ENCODE measurements around the gene CYP2C8.
"Not testable (repeated sequence)": the region's sequence is repeated elsewhere in the genome, so short reads cannot be mapped to it uniquely, and the experiment has no call there.

The CYP2C8 gene

DNA sequence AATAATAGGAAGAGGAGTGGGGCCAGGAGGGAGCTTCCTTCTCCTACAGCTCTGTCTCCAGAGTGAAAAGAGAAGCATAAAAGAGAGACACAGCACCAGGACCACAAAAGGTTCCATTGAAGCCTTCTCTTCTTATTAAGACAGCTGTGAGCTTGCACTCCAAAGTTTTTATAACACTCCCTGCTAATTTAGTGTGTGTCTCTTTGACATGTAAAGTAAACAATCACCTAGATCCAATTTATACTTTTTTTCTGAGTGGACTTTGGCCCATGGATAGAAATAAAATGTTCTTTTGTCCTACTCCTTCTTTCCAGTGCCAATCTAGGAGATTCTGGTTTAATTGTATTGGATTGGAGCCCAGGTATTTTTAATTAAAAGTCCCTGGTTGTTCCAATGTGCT, at the start of gene CYP2C8:
Gene CYP2C8 (minus strand): TSS at position 212 of the 400 bp plus-strand sequence. CDS start 95 bp downstream, at position 117.
- no peak for DNase-seq

DNA sequence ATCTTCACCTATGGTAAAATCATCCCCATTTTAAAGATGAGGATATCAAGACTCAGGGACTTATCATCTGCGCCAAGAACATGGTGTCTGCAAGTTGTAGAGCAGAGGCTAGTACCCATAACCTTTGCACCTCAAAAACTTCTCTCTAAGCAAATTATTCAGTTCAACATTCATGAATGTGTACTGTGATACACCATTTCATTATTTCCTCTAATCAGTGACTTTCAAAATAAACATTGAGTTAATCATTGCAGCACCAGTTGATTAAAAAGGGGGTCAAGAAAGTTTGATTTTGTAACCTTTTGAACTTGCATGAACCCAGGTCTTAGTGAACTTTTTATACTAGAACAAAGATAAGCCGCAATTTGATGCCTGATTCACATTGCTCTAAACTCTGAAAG, 47.6 kb upstream of the CYP2C8 start:
- DNase-seq: no peak

DNA sequence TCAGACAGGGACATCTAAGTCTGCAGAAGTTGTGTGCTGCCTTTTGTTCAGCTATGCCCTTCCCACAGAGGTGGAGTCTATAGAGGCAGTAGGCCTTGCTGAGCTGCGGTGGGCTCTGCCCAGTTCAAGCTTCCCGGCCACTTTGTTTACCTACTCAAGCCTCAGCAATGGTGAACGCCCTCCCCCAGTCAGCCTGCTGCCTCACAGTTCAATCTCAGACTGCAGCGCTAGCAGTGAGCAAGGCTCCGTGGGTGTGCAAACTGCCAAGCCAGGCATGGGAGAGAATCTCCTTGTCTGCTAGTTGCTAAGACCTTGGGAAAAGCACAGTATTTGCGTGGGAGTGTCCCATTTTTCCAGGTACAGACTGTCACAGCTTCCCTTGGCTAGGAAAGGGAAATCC, 41.5 kb upstream of the CYP2C8 start:
- DNase-seq: not testable (repeated sequence)

DNA sequence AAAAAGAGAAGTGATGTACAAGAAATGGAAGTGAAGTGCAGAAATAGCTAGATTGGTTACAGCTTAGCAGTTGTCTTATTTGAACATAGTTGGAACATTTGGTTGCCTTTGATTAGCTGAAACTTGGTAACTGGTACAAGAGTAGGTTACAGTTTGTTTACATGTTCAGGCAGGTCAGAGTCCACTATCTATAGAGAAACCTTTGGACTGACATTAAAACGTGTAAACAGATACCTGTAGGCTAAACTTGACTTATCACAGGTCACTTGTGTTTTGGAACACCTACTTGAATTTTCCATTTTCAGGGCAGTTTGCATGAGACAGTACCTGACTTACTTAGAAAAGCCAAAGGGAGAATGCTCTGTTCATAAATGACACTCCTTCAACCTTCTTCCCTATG, 28.5 kb upstream of the CYP2C8 start:
- no peak for DNase-seq

DNA sequence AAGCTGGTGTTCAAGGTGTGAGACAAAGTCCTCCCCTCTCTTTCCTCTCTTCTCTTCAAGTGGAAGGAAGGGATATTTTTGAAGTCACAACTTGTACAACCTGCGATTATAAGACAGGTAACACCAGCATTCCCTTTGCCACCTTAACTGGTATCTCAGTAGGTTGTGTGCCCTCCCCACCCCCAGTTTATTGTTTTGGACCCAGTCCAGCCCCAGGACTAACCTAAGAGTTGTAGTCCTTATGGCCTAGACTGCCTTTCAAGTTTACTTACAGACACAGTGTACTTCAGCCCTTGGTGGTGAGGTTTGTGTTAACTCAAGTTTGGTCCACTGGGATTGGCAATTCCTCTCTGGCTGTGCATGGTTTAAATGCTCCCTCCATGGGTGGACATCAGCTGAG, 26.8 kb upstream of the CYP2C8 start:
- DNase-seq: no peak

DNA sequence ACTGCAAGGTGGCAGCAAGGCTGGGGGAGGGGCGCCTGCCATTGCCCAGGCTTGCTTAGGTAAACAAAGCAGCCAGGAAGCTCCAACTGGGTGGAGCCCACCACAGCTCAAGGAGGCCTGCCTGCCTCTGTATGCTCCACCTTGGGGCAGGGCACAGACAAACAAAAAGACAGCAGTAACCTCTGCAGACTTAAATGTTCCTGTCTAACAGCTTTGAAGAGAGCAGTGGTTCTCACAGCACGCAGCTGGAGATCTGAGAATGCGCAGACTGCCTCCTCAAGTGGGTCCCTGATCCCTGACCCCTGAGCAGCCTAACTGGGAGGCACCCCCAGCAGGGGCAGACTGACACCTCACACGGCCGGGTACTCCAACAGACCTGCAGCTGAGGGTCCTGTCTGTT, 10.3 kb upstream of the CYP2C8 start:
- DNase-seq: not testable (repeated sequence)

DNA sequence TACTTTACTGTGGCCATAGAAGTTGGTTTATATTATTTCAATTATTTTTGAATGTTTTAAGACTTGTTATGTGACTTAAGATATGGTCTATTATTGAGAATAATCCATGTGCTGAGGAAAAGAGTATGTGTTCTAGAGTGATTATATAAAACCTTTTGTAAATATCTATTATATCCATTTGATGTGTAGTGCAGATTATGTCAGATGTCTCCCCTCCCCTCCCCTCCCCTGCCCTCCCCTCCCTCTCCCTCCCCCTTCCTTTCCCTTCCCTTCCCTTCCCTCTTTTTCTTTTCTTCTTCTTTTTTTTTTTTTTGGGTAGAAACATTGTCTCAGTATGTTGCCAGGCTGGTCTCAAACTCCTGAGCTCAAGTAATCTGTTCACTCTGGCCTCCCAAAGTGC, 8.3 kb upstream of the CYP2C8 start:
- no peak for DNase-seq

DNA sequence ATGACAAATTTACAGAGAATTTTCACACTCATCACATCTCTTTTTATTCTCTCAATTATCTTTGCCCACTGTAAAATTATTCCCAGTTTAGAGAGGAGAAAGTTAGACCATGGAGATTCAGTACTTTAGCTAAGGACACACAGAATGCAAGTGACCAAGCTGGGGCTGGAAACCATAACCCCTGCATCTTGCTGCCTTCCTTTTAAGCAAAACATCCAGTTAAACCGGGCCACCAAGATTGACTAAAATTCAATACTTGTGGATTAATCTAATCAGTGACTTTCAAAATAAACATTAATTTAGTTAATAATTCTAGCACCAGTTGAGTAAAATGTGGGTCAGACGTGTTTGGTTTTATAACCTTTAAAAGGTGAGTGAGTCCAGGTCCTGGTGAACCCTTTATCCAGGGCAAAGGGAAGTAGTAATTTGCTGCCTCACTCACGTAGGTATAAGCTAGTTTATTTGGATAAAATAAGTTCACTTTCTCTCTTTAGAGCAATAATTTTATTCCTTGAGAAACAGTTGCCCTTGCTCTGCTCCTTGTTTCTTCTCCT, 1.9 kb upstream of the CYP2C8 start:
- DNase-seq: no peak

DNA sequence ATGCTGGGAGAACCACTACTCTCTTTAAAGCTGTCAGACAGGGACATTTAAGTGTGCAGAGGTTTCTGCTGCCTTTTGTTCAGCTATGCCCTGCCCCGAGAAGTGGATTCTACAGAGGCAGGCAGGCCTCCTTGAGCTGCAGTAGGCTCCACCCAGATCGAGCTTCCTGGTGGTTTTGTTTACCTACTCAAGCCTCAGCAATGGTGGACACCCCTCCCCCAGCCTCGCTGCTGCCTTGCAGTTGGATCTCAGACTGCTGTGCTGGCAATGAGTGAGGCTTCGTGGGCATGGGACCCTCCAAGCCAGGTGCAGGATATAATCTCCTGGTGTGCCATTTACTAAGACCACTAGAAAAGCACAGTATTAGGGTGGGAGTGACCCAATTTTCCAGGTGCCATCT, 5.2 kb downstream of the CYP2C8 start:
- DNase-seq: not testable (repeated sequence)

DNA sequence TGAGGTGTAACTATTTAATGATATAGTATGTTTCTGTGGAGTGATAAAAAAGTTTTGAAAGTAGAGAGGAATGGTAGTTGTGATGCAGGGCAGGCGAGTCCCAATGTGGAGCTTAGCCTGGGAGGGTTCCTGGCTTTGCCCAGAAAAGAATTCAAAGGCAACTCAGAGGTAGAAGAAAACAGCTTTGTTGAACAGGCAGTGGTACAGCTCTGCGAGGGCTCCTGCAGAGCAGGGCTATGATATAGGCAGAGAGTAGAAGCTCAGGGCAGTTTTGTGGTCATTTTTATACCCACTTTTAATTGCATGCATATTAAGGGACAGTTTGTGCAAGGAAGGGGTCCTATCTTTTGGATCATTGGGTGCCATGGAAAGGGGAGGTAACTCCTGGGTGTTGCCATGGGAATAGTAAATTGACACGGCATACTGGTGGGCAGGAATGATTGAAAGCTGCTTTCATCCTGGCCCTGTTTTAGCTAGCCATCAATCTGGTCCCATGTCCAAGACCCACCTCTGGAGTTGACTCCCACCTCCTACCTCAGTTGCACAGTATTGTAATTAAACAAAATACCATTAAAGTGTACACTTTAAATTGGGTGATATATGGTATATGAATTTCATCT, 12.4 kb downstream of the CYP2C8 start:
- no peak for DNase-seq

DNA sequence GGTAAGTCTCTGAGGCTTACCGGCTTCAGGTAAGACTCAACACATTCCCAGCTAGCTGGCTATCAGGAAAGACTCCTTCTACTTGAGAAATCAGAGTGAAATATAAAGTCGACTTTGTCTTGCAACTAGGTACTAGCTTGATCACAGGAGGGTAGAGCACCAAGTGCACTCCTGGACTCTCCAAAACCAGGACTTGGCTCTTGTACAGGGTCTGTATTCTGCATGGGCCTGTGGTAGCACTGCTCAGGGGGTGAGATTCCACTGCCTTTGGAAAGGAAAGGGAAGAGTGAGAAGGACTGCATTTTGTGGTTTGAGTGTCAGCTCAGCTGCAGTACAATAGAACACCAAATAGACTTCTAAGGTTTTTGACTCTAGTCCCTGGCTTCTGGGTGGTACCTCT, 19.4 kb downstream of the CYP2C8 start:
- no peak for DNase-seq

DNA sequence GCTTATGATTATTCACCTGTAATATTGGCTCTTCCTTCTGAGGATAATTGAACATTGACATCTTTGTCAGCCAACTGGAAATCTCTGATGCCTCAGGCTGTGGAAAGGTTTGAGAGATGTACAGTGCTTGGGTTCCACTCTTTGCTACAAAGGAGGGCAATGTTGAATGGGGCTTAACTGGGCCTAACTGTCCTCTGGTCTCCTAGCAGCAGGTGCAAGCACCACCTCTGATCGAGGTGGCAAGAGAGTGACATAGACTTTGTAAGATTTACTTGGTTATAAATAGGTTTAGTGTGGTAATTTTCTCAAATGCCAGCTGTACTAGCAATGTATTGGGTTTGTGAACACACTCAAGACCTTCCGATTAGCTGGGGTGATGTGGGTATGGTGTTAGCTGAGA, 21.1 kb downstream of the CYP2C8 start:
- no peak for DNase-seq

DNA sequence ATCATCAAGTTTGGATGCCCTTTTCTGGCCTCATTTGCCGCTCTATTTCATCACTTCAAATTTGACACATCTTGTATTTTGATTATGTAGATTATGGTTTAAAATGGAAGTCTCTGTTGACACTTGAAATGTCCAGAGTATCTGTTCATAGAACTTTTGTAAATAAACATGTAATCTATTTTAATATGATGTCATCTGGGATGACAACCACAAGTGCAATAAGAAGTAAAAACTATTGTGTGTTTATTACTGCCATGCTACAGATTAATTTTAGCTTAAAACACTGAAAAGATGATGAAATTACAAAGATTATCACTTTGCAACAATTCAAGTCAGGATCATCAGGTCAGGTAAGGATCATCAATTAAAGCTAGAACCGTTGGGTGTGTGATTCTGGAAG, 30.0 kb downstream of the CYP2C8 start:
- DNase-seq: no peak

DNA sequence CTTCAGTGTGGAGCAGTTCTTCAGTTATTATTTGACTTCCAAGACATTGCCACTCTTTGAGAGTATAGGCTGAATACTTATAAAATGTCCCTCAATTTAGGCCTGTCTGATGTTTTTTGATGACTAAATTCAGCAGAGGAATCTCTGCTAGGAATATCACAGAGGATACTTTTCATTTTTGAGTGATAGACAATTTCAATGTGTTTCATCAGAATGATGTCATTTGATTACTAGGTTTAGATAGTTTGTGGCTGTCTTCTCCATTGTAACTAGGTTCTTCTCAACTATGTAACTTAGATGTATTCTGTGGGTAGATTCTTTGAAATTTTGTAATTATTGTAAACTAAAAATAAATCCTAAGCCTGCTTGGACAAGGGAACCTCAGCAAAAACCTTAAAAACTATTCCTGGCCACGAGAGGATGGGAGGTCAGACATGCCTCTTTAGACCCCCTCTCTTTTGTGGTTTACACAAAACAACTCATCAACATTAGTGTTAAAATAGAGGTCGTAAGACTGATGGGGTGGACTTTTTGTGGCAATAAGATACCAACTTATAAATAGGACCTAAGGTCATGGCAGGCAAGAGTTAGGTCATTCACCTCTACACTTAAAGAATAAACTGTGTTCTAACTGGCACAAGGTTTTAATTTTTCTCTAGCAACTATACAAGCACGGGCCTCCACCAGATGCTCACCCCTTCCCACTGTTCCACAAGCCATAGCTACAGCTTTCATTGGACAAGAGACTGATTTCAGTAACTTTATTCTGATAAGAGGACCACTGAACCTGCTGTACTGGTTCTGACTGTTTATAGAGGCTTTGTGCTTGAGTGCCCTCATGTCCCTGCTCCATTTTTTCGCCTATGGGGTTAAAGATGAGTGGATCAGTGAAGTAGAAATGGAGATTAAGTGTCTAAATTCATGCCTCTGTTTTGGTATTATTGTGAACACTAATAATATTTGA, 33.7 kb downstream of the CYP2C8 start:
- no peak for DNase-seq

DNA sequence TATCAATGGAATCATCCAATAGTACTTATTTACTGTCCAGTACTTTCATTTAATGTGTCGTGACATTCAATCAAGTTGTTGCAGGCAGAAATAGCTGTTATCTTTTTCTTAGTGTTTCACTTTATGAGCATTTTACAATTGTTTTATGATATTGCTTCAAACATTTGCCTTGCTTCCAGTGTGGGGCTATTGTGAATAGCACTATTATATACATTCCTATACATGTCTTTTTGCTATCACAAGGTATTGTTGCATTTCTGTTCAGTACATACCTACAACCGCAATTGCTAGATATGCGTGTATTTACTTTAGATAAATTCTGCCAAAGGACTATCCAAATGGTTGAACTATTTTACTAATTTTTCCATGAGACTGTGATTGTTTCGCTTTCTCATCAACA, 34.9 kb downstream of the CYP2C8 start:
- DNase-seq: no peak

DNA sequence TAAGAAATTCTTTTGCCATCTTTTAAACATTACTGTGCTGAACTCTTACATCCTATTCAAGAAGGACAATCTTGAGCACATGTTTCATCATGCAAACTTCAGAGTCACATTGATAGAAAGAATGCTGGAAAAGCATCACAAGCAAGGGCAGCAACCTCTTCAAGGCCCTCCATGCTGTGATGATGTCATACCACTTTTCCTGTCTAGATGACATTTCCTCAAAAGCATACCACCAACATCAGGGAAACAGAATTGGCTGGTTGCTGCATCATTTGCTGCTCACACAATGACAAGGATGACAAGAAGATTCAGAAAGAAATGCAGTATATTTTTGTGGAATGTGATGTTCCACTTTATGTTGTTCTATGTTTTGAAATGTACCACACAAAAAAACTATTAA, 37.6 kb downstream of the CYP2C8 start:
- DNase-seq: no peak

DNA sequence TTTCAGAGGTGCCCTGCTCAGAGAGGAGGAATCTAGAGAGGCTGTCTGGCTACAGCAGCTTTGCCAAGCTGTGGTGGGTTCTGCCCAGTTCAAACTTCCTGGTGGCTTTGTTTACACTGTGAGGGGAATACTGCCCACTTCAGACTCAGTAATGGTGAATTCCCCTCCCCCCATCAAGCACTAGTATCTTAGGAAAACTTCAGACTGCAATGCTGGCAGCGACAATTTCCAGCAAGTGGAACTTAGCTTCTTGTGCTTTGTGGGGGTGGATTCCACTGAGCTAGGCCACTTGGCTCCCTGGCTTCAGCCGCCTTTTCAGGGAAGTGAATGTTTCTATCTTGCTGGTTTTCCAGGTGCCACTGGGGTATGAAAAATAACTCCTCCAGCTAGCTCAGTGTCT, 42.8 kb downstream of the CYP2C8 start:
- no peak for DNase-seq

DNA sequence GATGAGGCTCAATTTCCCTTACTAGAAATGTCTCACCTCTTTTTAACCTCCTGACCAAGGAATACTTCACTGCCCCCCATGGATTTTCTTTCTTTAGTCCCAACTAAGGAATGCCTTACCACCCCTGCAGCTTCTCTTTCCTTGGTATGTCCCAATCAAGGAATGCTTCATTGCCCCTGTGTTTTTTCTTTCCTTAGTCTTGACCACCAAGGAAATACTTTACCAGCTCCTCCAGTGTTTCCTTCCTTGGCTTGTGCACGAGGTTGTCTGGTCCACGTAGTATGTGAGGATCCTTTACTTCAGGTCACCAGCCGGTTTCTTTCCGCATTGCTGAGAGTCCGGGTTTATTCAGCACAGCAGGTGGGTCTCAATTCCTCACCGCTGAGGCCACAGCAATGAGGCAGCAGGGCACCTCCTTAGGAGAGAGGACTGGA, 71.5 kb downstream of the CYP2C8 start:
- DNase-seq: peak; percentile 19

DNA sequence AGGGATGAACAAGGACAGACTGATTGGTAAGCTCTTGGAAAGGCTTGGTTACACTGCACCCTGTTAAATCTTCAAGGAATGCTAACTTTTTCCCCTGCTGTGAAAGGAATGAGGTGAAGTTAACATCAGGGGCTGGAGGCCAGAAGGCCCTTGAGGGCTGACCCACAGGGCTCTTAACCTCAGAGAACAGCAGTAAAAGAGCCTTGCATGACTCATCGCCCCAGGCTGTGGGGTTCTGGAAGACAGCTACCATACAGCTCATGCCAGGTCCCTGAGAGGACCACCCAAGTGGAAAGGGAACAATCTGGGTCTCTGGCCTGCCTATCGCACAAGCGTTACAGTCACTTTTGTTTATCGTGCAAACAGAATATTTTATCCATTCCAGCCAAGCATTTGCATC, 76.5 kb downstream of the CYP2C8 start:
- DNase-seq: no peak

DNA sequence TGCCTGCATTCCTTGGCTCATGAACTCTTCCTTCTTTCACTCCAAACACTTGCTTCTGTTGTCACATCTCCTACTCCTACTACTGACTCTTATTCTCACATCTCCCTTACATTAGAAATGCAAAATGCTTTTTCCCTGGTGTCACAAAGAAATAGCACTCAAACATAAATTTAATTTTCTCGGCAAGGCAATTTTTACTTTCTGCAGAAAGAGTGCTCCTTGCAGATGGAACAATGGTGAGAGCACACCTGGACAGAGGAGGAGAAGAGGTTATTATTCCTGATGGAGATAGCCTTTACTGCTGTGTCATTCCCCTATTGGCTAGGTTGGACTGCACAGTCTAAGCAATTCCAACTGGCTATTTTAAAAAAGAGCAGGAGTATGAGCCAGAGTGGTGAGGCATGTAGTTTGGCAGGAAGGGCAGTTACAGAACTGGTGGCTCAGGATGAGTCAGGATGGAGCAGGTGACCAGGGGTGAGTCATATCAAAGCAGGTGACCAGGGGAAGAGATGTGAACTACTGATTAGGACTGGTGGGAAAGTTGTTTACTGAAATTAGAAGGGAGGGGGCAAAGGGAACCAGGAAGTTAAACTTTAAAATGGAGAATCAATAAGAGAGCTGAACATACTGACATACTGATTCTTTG, 77.9 kb downstream of the CYP2C8 start:
- DNase-seq: no peak

DNA sequence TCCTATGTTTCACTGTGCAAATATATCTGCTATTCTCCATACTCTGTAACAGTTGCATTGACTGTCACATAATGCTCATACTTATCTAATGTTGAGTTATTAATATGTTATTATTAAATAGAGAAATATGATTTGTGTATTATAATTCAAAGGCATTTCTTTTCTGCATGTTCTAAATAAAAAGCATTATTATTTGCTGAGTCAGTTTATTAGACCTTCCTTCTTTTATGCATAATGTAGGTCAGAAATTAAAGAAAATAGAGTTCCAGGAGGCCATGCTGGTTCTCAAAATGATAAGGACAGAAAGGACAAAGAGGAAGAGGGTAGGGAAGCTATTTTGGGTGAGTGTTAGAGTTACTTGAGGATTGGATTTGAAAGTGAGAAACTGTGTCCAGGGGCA, 80.1 kb downstream of the CYP2C8 start:
- peak; percentile 11 for DNase-seq
